GM12873 (cell line): ENCODE measurements around the gene CALCR.

Source experiments
- CTCF ChIP-seq: IDR thresholded peaks from 2 replicates; pipeline ENCODE4 v1.5.1; 2012; ENCODE audit warnings: low read depth, mild to moderate bottlenecking, moderate library complexity, low read length, control low read depth; ENCODE audit not compliant: insufficient read depth; ENCODE audit errors: missing control alignments

The CALCR gene

GRCh38 chr7:93515144-93515543 is 59.4 kb downstream of the CALCR start:
- no peak for TF ChIP-seq CTCF

- TF ChIP-seq CTCF: no peak
Observed at GRCh38 chr7:93509303-93509702, 65.2 kb downstream of the CALCR start.

- TF ChIP-seq CTCF: no peak
Observed at GRCh38 chr7:93503088-93503487, 71.4 kb downstream of the CALCR start.

GRCh38 chr7:93476491-93477344 is 97.8 kb downstream of the CALCR start:
- TF ChIP-seq CTCF: no peak

GRCh38 chr7:93475811-93476210 is 98.7 kb downstream of the CALCR start:
- TF ChIP-seq CTCF: no peak

- TF ChIP-seq CTCF: no peak
Observed at GRCh38 chr7:93471456-93471855, 103.1 kb downstream of the CALCR start.

- TF ChIP-seq CTCF: no peak
Observed at GRCh38 chr7:93463764-93464163, 110.8 kb downstream of the CALCR start.
